NCI-H69 (cell line): ENCODE data around the gene EPSTI1.
"Not testable (repeated sequence)": the region's sequence is repeated elsewhere in the genome, so short reads cannot be mapped to it uniquely, and the experiment has no call there.

ENCODE experiments used
- DNase-seq: peaks from one replicate; lab custom pipeline; 2025; lab: John Stamatoyannopoulos, UW

EPSTI1 gene

GRCh38 chr13:42894765-42895243 lies 97.2 kb downstream of the EPSTI1 start:
- peak; percentile 93 for DNase-seq

DNA sequence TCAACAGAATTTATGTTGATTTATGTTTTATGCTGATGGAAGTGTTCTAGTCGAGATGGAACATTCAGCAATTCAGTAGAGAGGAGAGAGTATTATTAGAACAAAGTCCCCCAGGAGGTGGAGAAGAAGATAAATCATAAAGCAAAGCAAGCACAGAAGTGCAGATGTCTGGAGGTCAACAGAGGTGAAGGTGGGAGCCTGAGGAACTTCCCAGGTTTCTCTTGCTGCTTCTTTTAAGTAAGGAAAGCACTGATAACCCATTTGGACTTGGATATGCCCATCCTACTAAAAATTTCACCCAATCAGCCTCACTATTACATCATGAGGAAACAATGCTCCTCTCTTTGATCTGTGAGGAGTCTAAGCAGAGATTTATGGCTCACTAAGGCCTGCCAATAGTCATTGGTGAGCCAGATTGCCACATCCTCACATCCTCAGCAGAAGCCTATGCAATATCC lies 98.8 kb downstream of the EPSTI1 start:
- peak; percentile 60 for DNase-seq

DNA sequence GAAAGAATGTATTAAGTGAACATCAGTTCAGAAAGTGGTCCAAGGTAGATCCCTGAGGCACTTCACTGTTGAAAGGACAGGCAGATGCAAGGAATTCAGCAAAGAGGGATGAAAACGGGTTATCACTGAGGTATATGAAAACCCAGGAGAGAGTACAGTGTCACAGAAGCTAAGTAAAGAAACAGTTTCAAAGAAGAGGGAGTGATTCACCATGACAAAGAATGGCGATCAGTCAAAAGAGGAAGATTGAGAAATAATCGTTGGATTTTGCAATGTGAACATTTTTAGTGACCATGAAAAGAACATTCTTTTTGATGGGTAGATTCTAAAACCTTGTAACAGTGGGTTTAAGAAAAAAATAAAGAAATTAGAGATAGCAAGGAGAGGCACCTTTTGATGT lies 99.3 kb downstream of the EPSTI1 start:
- DNase-seq: no peak

DNA sequence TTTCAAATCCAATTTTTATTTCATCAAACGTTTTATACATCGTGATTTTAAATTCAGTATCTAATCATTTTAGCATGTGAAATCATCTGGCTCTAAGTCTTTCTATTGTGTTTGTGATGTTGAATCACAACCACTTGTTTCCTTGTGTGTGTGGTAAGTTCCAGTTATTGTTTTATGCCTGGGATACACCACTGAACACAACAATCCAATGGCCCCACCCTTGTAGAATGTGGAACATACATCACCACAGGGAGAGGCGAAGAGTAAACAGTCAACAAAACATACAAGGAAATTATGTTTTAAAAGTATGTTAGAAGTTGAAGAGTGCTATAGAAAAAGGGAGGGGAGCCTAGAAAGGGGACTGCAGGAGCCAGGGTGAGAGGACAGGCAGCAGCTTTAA lies 100.5 kb downstream of the EPSTI1 start:
- DNase-seq: no peak

DNA sequence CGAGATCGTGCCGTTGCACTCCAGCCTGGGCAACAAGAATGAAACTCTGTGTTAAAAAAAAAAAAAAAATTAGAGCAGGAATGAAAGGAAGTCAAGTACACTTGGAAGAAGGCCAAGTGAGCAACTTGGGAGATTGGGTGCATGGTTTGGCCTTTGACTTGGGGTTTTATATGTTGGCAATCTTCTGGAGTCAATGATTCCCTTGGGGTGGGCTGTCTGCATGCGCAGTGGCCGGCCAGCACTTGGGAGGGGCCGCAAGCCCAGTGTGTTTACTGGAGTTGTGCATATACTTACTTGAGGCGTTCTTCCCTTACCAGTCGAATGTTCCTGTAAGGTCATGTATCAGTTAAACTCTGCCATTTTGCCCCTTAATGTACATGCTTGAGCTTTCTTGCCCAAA lies 106.7 kb downstream of the EPSTI1 start:
- peak; percentile 10 for DNase-seq

DNA sequence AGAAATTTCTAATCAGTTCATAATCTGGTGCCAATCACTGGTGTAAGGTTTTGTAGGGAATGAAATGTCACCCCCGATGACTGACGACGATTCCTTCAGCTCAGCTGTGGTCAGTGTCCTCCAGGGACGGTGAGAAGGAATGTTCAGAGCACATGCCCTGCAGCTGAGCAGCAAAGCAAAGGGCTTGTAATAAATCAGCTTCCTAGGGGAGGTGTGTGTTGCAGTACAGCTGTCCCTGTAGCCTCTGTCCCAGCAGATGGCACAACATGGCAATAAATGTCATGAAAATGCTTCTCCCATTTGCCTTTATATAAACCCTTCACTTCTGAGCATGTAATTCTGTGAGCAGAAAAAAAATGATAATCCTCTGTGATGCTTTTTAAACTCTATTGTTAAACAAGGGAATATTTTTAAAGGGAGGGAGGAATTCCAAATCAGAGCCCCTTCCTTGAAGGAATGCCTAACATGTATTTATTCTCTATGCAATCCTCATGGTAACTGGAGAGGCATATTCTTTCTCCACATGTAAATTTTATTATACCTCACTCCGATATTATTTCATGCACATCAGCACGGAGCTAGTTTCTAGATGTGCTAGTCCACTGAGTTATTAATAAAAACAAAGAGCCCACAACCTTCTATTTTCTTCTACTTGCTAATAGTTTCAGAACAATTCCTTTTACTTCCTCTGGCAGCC lies 108.1 kb downstream of the EPSTI1 start:
- peak; percentile 81 for DNase-seq

- DNase-seq: no peak
Observed at GRCh38 chr13:42883142-42883541, 108.9 kb downstream of the EPSTI1 start.

DNA sequence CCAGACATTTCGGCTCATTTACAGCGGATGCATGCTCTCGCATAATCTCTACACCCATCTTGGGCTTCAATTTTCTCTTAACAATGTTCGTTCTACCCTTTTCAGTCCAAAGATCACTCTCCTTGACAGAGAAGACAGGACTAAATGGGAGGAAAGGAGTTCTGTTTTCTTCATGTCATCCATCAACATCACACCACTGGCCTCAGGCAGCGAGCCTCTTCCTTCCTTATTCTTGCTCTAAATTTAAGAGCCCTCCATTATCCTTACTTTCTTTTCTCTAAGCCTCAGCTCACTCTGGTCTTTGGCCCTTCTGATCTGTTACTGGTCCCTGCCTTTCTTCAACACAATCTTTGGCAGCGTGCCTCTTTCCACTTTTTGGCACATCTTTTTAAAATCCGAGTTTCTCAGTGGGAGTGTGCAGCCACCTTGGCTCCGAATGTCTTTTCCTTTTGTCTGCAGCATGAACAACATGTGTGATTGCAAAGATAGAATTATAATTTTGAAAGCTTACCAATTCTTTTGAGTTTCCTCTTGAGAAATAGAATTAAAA lies 111.9 kb downstream of the EPSTI1 start:
- no peak for DNase-seq

DNA sequence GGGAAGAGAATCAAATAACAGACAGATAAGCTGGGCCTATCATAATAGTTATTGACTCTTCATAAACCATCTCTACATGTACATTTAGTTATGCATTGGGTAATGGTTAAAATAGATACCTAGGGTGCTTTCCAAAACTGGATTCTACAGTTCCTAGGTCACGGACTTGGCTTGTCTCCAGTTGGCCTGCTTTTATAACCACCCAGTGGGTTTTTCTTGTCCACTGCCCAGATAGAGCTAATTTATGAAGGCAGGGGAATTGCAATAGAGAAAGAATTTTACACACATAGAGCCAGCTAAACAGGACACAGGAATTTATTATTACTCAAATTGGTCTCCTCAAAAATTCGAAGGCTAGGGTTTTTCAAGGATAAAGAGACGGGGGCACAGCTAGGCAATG lies 113.3 kb downstream of the EPSTI1 start:
- no peak for DNase-seq

DNA sequence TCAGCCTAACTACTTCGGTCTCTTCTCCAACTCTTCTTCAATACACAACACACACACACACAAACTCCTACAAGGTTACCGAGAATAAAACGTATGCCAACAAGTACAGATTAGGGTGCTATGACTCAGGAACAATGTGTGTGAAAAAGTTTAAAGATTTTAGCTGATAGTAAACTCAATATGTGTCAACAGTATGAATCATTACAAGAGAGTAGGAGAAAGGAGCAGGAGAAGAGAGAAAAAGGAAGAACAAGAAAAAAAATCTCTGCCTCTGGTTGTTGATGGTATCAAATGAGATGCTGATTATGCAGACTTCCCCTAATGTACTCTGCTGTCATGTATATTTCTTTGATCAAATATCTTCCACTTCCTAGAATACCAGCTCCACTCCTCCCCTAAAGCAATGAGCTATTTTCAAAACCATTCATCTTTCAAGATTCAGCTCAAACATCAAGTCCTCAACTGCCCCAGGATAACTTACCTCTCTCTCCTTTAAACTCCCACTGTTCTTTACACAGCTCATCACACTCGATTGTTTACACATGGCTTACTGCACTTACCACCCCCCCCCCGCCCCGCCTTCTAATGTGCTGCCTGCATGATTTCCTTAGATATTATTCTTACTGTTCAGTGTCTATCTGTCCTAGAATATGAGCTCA lies 115.0 kb downstream of the EPSTI1 start:
- DNase-seq: peak; percentile 58

DNA sequence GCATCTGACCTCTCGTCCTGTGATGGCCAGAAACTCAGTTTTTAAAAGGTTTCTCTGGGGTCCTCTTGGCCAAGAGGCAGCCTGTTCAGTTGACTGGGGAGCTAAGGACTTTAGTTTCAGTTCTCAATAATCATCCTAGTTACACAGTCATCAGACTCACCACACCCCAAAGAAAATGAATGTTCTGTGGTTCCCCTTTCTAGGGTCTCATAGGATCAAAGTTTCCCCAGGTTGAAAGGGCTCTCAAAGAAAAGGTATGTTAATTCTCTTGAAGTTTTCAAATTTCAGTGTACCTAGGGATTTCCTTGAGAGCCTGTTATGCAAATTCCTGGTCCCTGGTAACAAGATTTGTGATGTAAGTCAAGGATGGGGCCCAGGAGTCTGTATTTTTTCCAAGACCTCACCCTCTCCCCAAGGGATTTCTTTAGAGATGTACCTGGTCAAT lies 115.7 kb downstream of the EPSTI1 start:
- DNase-seq: no peak

DNA sequence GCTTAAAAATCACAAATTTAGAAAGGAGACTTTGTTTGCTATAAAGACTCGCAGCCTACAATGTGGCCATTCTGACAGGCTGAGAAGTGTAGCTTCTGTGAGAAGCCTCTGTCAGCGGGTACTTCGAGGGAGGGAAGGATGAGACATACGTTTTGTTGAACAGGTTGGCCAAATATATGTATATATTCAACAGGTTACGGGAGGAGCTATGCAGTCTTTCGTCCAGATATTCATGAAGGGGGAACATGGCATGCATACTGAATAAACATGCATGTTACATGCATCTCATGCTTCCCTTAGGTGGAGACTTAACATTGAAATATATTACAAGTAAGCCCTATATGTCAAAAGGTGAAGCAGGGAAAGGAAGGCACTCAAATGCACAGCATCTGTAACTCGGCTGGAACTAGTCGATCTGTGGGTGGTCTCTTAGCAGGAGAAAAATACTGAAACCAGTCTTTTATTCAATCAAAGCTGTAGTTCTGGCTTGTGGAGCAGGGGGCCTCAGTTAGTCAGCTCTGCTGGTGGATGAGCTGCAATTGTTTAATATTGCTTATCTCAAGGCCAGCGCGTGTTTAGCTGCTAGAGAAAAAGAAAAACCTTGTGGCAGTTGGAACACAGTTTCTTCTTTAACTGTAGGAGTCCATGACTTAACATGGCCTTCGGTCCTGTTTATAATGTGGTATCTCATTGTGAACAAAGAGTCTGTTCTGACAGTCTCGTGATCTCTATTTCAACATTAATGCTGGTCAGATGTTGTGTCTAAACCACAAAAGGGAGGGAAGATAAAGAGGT lies 116.4 kb downstream of the EPSTI1 start:
- DNase-seq: peak; percentile 5

DNA sequence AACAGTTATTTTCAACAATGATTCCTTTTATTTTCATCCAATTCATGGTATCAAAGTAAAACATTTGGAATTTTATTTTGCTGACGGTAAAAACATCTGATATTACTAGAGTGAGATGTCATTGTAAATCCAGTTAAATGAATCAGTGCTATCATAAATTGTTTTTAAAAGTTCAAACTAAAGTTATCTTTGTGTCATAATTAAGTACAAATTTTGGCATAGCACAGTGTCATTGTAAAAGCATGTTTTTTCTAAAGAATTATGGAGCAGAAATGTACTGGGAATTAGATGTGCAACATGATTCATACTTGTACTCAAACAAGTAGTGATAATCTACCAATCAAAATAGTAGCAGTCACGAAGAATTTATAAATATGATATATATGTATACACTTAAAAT lies 117.8 kb downstream of the EPSTI1 start:
- DNase-seq: no peak

- no peak for DNase-seq
Observed at GRCh38 chr13:42873081-42873480, 119.0 kb downstream of the EPSTI1 start.

DNA sequence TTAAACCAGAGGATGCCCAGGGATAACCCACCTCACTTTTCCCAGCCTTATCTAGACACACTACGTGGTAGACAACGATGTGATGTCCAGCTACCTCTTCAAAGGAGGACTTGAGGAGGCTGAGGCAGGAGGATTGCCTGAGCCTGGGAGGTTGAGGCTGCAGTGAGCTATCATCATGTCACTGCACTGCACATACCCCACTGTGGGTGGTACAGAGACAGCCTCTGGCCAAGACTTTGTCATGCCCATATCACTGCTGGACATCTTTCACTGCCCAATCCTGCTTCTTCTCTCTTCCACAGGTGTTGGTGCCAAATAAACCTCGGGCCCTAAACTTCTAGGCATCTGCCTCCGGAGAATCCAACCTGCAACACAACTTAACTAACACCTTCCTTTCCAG lies 124.8 kb downstream of the EPSTI1 start:
- no peak for DNase-seq

GRCh38 chr13:42865768-42866102 lies 126.3 kb downstream of the EPSTI1 start:
- no peak for DNase-seq

DNA sequence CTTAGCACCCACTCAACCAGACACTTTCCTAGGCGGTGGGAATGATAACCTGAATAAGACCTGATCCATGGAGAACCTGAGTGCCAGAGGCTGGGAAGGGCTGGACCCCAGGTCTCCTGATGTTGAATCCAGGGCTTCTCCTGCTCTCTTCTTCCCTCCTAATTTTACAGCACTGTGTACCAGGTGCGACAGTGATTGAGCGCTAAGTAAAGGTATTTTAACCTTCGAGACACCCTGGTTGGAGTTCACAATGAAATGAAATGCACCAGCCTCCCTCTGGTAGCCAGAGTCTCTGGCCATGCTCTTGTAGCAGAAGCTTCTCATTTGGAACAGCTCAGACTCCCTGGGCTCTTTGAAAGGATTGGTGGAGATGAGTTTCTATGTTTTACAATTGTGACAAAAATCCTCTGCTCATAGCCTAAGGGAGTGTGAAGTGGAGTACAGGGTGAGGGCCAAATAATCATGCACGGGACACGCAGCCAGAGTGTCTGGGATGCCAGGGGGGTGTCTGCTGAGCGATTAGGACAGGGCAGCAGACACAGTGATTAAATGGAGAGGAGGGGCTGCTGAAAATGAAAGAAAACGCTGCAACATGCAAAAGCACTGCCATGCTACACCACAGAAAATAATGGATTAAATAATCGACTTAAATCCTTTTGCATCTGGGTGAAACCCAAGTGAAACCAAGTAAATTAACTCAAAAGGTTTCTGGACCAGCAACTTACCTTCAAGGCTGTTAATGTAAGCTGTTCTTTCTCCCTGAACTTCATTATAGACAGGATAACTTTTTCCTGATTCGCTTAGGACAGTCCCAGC lies 126.9 kb downstream of the EPSTI1 start:
- no peak for DNase-seq

DNA sequence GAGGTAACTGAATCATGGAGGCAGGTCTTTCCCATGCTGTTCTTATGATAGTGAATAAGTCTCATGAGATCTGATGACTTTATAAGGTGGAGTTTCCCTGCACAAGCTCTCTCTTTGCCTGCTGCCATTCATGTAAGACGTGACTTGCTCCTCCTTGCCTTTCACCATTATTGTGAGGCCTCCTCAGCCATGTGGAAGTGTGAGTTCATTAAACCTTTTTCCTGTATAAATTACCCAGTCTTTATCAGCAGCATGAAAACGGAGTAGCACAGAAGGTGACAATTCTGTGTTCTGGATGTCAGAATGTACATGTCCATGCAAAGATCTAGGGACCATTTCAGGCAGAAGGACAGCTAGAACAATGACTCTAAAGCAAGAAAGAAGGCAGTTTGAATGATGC lies 129.7 kb downstream of the EPSTI1 start:
- not testable (repeated sequence) for DNase-seq

DNA sequence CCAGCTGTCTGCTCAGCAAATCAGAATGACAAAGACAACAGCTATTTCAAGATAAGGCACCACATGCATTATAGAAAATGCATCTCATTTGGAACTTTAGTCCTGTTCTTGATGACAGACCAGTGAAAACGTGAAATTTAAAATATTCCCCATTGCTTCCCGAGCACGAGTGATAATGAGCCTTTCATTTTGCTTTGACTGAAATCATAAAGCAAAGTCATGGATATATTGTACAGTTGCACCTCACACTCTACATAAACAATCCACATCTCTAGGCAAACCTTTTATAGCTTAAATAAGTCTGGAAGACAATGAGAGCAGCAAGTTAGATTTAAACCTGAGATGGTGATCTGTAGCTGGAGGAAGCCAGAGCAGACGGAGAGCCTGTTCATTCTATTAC lies 131.6 kb downstream of the EPSTI1 start:
- no peak for DNase-seq

- DNase-seq: peak; percentile 14
Observed at GRCh38 chr13:42859760-42860159, 132.3 kb downstream of the EPSTI1 start.

GRCh38 chr13:42855410-42855809 lies 136.6 kb downstream of the EPSTI1 start:
- no peak for DNase-seq

DNA sequence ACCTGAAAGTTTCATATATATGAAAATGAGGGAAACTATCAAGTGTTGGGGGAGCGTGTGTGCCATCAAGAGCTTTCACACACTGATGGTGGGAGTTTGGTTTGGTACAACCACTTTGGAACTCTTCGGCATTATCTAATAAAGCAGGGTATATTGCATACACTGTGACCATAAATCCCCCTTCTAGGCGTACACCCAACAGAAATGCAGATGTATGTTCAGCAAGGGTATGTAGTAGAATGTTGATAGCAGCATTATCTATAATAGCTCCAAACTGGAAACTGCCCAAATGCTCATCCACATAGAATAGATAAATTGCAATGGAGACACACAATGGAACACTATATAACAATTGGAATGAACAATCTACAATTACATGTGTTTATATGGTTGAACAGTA lies 139.9 kb downstream of the EPSTI1 start:
- no peak for DNase-seq
